ENCODE data around the gene ZNF747. TPM values are rescaled to one million over a fixed set of nuclear protein-coding genes. Genes with fewer than 3 reads are reported as not detected.

The ZNF747 gene
- total and polyA plus RNA-seq, 7 experiments from 2014 or later = 8.9 to 17.4 (median 11.7) TPM

- Histone ChIP-seq H3K36me3 (ENCODE audit: control insufficient read depth in 2 of 3, insufficient read depth in 3 of 3, low read length in 3 of 3) (no peaks in the 10 kb centered on the region), H3K27ac (ENCODE audit: low read depth, low read length) (peak overlapping the region; percentile 85), H3K9me3 (ENCODE audit: control insufficient read depth in 2 of 3, low read length in 3 of 3) (no peaks in the 10 kb centered on the region), H3K4me3 (ENCODE audit: low read length) (no peak overlapping the region), H3K27me3 (ENCODE audit: control insufficient read depth in 2 of 2, insufficient read depth in 2 of 2, low read length in 2 of 2) (no peaks in the 10 kb centered on the region), H3K4me1 (ENCODE audit: control insufficient read depth in 2 of 2, insufficient read depth in 2 of 2, low read length in 2 of 2) (peaks cover 31 to 34% of the 10 kb centered on the region in 2 donors)
- no peak for ATAC-seq
- H3K9me3 Mint-ChIP-seq = peaks cover 0 to 2% (median 0%) of the 10 kb centered on the region in 11 donors
- intact Hi-C loops (cut with micrococcal nuclease) = no loop called here
- no peak for DNase-seq
- POLR2A ChIA-PET = interaction anchor here (0.5 to 3.2 kb wide), 7 partner anchors 9 to 184 kb away, joined by 3 to 18 read pairs (median 4); partner anchors contain the start of genes FBRS, SEPTIN1, ZNF747 and ZNF764
- H3K27me3 Mint-ChIP-seq = no peaks in the 10 kb centered on the region
- H3K4me1 Mint-ChIP-seq = peaks cover 14 to 51% (median 33%) of the 10 kb centered on the region in 7 donors
- peak overlapping the region; percentile 32 to 99 (median 98) for H3K27ac Mint-ChIP-seq
- H3K36me3 Mint-ChIP-seq = peaks cover 0 to 1% (median 0%) of the 10 kb centered on the region in 5 donors
- peak overlapping the region in 1 of 10 donors; percentile 29 for H3K4me3 Mint-ChIP-seq
- CTCF ChIA-PET = interaction anchor here (0.6 to 1.9 kb wide), 2 partner anchors 9 to 102 kb away, joined by 4 to 5 read pairs; no protein-coding TSS in a partner anchor
Observed at GRCh38 chr16:30566531-30566930, 31.9 kb upstream of the ZNF747 start.

- peaks cover 14 to 53% (median 38%) of the 10 kb centered on the region in 7 donors for H3K4me1 Mint-ChIP-seq
- CTCF ChIA-PET = interaction anchor here (0.6 to 1.9 kb wide), 2 partner anchors 9 to 384 kb away, joined by 3 to 5 read pairs; no protein-coding TSS in a partner anchor
- intact Hi-C loops (cut with micrococcal nuclease) = no loop called here
Observed at GRCh38 chr16:30565984-30566383, 31.3 kb upstream of the ZNF747 start.

GRCh38 chr16:30565526-30565925 lies 30.9 kb upstream of the ZNF747 start:
- peaks cover 14 to 53% (median 40%) of the 10 kb centered on the region in 7 donors for H3K4me1 Mint-ChIP-seq
- H3K27ac ChIP-seq (ENCODE audit: low read depth, low read length) = no peak overlapping the region
- no peaks in the 10 kb centered on the region for H3K36me3 ChIP-seq (ENCODE audit: control insufficient read depth in 2 of 3, insufficient read depth in 3 of 3, low read length in 3 of 3)
- H3K27me3 Mint-ChIP-seq = no peaks in the 10 kb centered on the region
- no peaks in the 10 kb centered on the region for H3K9me3 ChIP-seq (ENCODE audit: control insufficient read depth in 2 of 3, low read length in 3 of 3)
- H3K9me3 Mint-ChIP-seq = peaks cover 0 to 2% (median 0%) of the 10 kb centered on the region in 11 donors
- no peak overlapping the region for H3K4me3 ChIP-seq (ENCODE audit: low read length)
- no peak for DNase-seq
- CTCF ChIA-PET = interaction anchor here (0.6 to 1.9 kb wide), 2 partner anchors 8 to 383 kb away, joined by 3 to 5 read pairs; no protein-coding TSS in a partner anchor
- POLR2A ChIA-PET = interaction anchor here (0.9 to 1.8 kb wide), 4 partner anchors 13 to 132 kb away, joined by 3 to 4 read pairs (median 4); partner anchors contain the start of gene FBRS
- H3K36me3 Mint-ChIP-seq = peaks cover 0 to 1% (median 0%) of the 10 kb centered on the region in 5 donors
- ATAC-seq = no peak
- peak overlapping the region in 1 of 10 donors; percentile 49 for H3K4me3 Mint-ChIP-seq
- H3K27me3 ChIP-seq (ENCODE audit: control insufficient read depth in 2 of 2, insufficient read depth in 2 of 2, low read length in 2 of 2) = no peaks in the 10 kb centered on the region
- intact Hi-C loops (cut with micrococcal nuclease) = no loop called here
- peak overlapping the region in 3 of 9 donors; percentile 31 to 68 (median 45) for H3K27ac Mint-ChIP-seq
- H3K4me1 ChIP-seq (ENCODE audit: control insufficient read depth in 2 of 2, insufficient read depth in 2 of 2, low read length in 2 of 2) = peaks cover 27 to 35% of the 10 kb centered on the region in 2 donors

More at GRCh38 chr16:30565984-30566383, 31.3 kb upstream of the ZNF747 start:
- DNase-seq (no peak), ATAC-seq (no peak)
- H3K27ac Mint-ChIP-seq = peak overlapping the region in 8 of 9 donors; percentile 9 to 99 (median 80)
- Histone ChIP-seq H3K9me3 (ENCODE audit: control insufficient read depth in 2 of 3, low read length in 3 of 3) (no peaks in the 10 kb centered on the region), H3K4me1 (ENCODE audit: control insufficient read depth in 2 of 2, insufficient read depth in 2 of 2, low read length in 2 of 2) (peaks cover 32 to 37% of the 10 kb centered on the region in 2 donors), H3K27ac (ENCODE audit: low read depth, low read length) (no peak overlapping the region), H3K4me3 (ENCODE audit: low read length) (no peak overlapping the region), H3K27me3 (ENCODE audit: control insufficient read depth in 2 of 2, insufficient read depth in 2 of 2, low read length in 2 of 2) (no peaks in the 10 kb centered on the region), H3K36me3 (ENCODE audit: control insufficient read depth in 2 of 3, insufficient read depth in 3 of 3, low read length in 3 of 3) (no peaks in the 10 kb centered on the region)
- H3K27me3 Mint-ChIP-seq = no peaks in the 10 kb centered on the region
- H3K36me3 Mint-ChIP-seq = peaks cover 0 to 1% (median 0%) of the 10 kb centered on the region in 5 donors
- POLR2A ChIA-PET = interaction anchor here (0.5 to 1.8 kb wide), 6 partner anchors 13 to 172 kb away, joined by 3 to 7 read pairs (median 4); partner anchors contain the start of gene FBRS
- peaks cover 0 to 2% (median 0%) of the 10 kb centered on the region in 11 donors for H3K9me3 Mint-ChIP-seq
- H3K4me3 Mint-ChIP-seq = no peak overlapping the region

DNA sequence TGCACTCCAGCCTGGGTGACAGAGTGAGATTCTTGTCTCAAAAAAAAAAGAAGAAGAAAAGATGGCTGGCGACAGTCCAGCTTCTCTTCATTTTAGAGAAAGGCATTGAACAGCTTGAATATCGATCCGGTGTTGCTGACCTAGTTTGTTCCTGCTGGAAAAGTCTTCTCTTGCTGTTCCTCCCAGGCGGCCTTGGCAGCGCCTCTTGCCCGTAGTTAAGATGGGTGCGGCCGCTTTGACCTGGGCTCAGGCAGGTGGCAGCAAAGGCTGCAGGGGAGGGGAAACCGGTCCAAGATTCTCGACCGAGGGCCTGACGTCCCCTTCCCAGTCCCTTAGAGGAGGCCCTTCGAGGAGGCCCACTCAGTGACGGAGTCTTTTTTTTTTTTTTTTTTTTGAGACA lies 27.4 kb upstream of the ZNF747 start:
- Mint-ChIP-seq H3K27me3 (no peaks in the 10 kb centered on the region), H3K27ac (peak overlapping the region in 6 of 9 donors; percentile 52 to 92 (median 81)), H3K4me1 (peaks cover 14 to 44% (median 30%) of the 10 kb centered on the region in 7 donors), H3K4me3 (peak overlapping the region in 9 of 10 donors; percentile 77 to 87 (median 84)), H3K9me3 (peaks cover 0 to 2% (median 0%) of the 10 kb centered on the region in 11 donors), H3K36me3 (no peaks in the 10 kb centered on the region)
- Histone ChIP-seq H3K27me3 (ENCODE audit: control insufficient read depth in 2 of 2, insufficient read depth in 2 of 2, low read length in 2 of 2) (no peaks in the 10 kb centered on the region), H3K9me3 (ENCODE audit: control insufficient read depth in 2 of 3, low read length in 3 of 3) (no peaks in the 10 kb centered on the region), H3K36me3 (ENCODE audit: control insufficient read depth in 2 of 3, insufficient read depth in 3 of 3, low read length in 3 of 3) (peaks cover 0 to 5% (median 0%) of the 10 kb centered on the region in 3 experiments), H3K4me1 (ENCODE audit: control insufficient read depth in 2 of 2, insufficient read depth in 2 of 2, low read length in 2 of 2) (peaks cover 5 to 10% of the 10 kb centered on the region in 2 donors), H3K4me3 (ENCODE audit: low read length) (no peak overlapping the region), H3K27ac (ENCODE audit: low read depth, low read length) (peak overlapping the region; percentile 67)
- CTCF ChIA-PET = no interaction called here
- intact Hi-C loops (cut with micrococcal nuclease) = no loop called here
- ATAC-seq (no peak), DNase-seq (no peak)
- POLR2A ChIA-PET = interaction anchor here (0.6 to 7.6 kb wide), 9 partner anchors 9 to 338 kb away, joined by 3 to 149 read pairs (median 5); partner anchors contain the start of genes DCTPP1, PRR14, ZNF688 and ZNF747

DNA sequence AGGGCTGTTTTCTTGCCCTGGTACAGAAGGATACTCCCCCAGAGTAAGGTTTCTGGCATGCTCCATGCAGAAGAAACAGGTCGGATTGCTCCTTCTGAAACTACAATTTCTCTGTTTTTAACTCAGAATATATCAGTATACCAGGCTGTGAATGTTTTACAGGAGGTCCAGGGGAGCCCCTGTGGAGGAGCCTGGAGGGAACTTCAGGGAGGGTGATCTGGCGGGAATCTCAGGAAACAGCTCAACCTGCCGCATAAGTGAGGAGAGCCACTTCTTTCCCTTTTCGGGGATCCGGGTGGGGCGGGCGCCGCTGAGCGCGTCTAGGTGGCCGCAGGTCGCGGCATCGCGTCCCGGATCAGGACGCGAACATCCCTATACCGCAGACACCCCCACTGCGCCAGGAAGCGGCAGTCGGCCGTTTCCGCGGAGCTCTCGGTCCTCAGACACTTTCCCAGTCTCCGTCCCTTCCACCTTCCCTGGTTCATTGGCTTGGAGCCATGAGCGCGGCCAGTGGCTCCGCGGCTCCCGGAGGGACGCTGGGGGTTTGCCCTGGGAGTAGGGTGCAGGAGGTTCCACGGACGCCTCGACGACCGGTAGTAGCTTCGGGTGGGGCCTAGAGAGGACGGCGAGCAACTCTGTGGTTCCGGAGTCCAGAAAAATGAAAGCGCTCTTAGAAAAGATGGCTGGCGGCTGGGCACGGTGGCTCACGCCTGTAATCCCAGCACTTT lies 26.6 kb upstream of the ZNF747 start:
- Histone ChIP-seq H3K4me1 (ENCODE audit: control insufficient read depth in 2 of 2, insufficient read depth in 2 of 2, low read length in 2 of 2) (peaks cover 7 to 10% of the 10 kb centered on the region in 2 donors), H3K9me3 (ENCODE audit: control insufficient read depth in 2 of 3, low read length in 3 of 3) (no peaks in the 10 kb centered on the region), H3K27me3 (ENCODE audit: control insufficient read depth in 2 of 2, insufficient read depth in 2 of 2, low read length in 2 of 2) (no peaks in the 10 kb centered on the region), H3K27ac (ENCODE audit: low read depth, low read length) (peak overlapping the region; percentile 67), H3K36me3 (ENCODE audit: control insufficient read depth in 2 of 3, insufficient read depth in 3 of 3, low read length in 3 of 3) (peaks cover 0 to 6% (median 0%) of the 10 kb centered on the region in 3 experiments), H3K4me3 (ENCODE audit: low read length) (peak overlapping the region; percentile 51)
- peaks cover 0 to 2% (median 0%) of the 10 kb centered on the region in 5 donors for H3K36me3 Mint-ChIP-seq
- DNase-seq (peak in 2 of 9 donors; percentile 18 to 41), ATAC-seq (no peak)
- intact Hi-C loops (cut with micrococcal nuclease) = no loop called here
- peaks cover 17 to 43% (median 25%) of the 10 kb centered on the region in 7 donors for H3K4me1 Mint-ChIP-seq
- CTCF ChIA-PET = no interaction called here
- H3K4me3 Mint-ChIP-seq = peak overlapping the region; percentile 77 to 87 (median 84)
- H3K27ac Mint-ChIP-seq = peak overlapping the region; percentile 59 to 92 (median 81)
- no peaks in the 10 kb centered on the region for H3K27me3 Mint-ChIP-seq
- H3K9me3 Mint-ChIP-seq = peaks cover 0 to 2% (median 0%) of the 10 kb centered on the region in 11 donors
- POLR2A ChIA-PET = interaction anchor here (0.6 to 7.6 kb wide), 10 partner anchors 10 to 339 kb away, joined by 3 to 149 read pairs (median 5); partner anchors contain the start of genes DCTPP1, PRR14, ZNF688 and ZNF747

DNA sequence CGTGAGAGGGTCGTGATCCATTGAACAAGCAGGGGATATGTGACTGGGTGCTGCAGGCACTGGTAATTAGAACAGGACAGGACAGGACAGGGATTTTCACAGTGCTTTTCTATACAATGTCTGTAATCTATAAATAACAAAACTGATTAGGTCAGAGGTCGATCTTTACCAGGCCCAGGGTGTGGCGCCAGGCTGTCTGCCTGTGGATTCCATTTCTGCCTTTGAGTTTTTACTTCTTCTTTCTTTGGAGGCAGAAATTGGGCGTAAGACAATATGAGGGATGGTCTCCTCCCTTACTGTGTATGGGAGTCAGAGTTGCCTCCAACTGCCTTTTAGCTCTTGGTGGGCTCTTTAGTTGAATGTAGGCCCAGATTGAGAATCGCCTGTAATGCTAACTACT lies 25.0 kb upstream of the ZNF747 start:
- Histone ChIP-seq H3K36me3 (ENCODE audit: control insufficient read depth in 2 of 3, insufficient read depth in 3 of 3, low read length in 3 of 3) (peaks cover 0 to 21% (median 0%) of the 10 kb centered on the region in 3 experiments), H3K9me3 (ENCODE audit: control insufficient read depth in 2 of 3, low read length in 3 of 3) (no peaks in the 10 kb centered on the region), H3K4me3 (ENCODE audit: low read length) (no peak overlapping the region), H3K27ac (ENCODE audit: low read depth, low read length) (no peak overlapping the region), H3K27me3 (ENCODE audit: control insufficient read depth in 2 of 2, insufficient read depth in 2 of 2, low read length in 2 of 2) (no peaks in the 10 kb centered on the region), H3K4me1 (ENCODE audit: control insufficient read depth in 2 of 2, insufficient read depth in 2 of 2, low read length in 2 of 2) (peaks cover 7 to 10% of the 10 kb centered on the region in 2 donors)
- H3K27ac Mint-ChIP-seq = peak overlapping the region in 7 of 9 donors; percentile 86 to 94 (median 91)
- DNase-seq = no peak
- CTCF ChIA-PET = interaction anchor here (6.2 kb wide), 1 partner anchor 25 kb away, joined by 37 read pairs; the partner anchor contains the start of gene ZNF747
- peak overlapping the region in 7 of 10 donors; percentile 55 to 92 (median 64) for H3K4me3 Mint-ChIP-seq
- H3K27me3 Mint-ChIP-seq = no peaks in the 10 kb centered on the region
- ATAC-seq = no peak
- peaks cover 0 to 5% (median 0%) of the 10 kb centered on the region in 5 donors for H3K36me3 Mint-ChIP-seq
- peaks cover 0 to 2% (median 0%) of the 10 kb centered on the region in 11 donors for H3K9me3 Mint-ChIP-seq
- intact Hi-C loops (cut with micrococcal nuclease) = loop anchor here (2.0 to 5.0 kb wide), 3 partner anchors 33 to 363 kb away; partner anchors contain the start of genes FBXL19 (in 1 of the 2) and ZNF768 (in 1 of the 2)
- H3K4me1 Mint-ChIP-seq = peaks cover 22 to 44% (median 30%) of the 10 kb centered on the region in 7 donors
- POLR2A ChIA-PET = interaction anchor here (1.7 to 9.3 kb wide), 9 partner anchors 7 to 142 kb away, joined by 6 to 159 read pairs (median 18); partner anchors contain the start of genes FBRS, ZNF688, ZNF689 and ZNF747

Measured in naive thymus-derived CD4-positive, alpha-beta T cell (primary cell).